Suprapubic skin (tissue), 4 donors: ENCODE data around the gene ADI1. TPM values are rescaled to one million over a fixed set of nuclear protein-coding genes. Genes with fewer than 3 reads are reported as not detected.
"Not testable (repeated sequence)": the region's sequence is repeated elsewhere in the genome, so short reads cannot be mapped to it uniquely, and the experiment has no call there.

Experiments
- DNase-seq, 2 donors: peaks; one replicate each; pipeline ENCODE4 v3.0.0-alpha.2; 2019; ENCODE audit warnings: low spot score in 2 of 2
- H3K27ac ChIP-seq: fragments of 200-600 bp; sonication (generic); one replicate; pipeline ENCODE4 v1.5.1; 2019
- H3K27me3 ChIP-seq: fragments of 200-600 bp; sonication (generic); one replicate; pipeline ENCODE4 v1.5.1; 2019
- H3K36me3 ChIP-seq: fragments of 200-600 bp; sonication (generic); one replicate; pipeline ENCODE4 v1.5.1; 2019
- H3K4me1 ChIP-seq: fragments of 200-600 bp; sonication (generic); one replicate; pipeline ENCODE4 v1.5.1; 2019
- H3K4me3 ChIP-seq: fragments of 200-600 bp; sonication (generic); one replicate; pipeline ENCODE4 v1.5.1; 2019; ENCODE audit warnings: mild to moderate bottlenecking
- H3K9me3 ChIP-seq: fragments of 200-600 bp; sonication (generic); one replicate; pipeline ENCODE4 v1.5.1; 2019
- CTCF ChIP-seq, 2 donors: fragments of 200-600 bp in 1 of 2; fragments of 450-650 bp in 1 of 2; sonication (generic) in 1 of 2; IDR thresholded peaks; one replicate each; pipeline ENCODE4 v1.5.1; 2016 to 2019; ENCODE audit warnings: antibody characterized with exemption in 2 of 2, mild to moderate bottlenecking in 1 of 2, moderate library complexity in 1 of 2
- EP300 ChIP-seq: sonication (generic); formaldehyde crosslinking; IDR thresholded peaks from one replicate; pipeline ENCODE4 v1.6.1; 2017; ENCODE audit warnings: antibody characterized with exemption
- POLR2A ChIP-seq, 2 donors: fragments of 450-650 bp; IDR thresholded peaks; one replicate each; pipeline ENCODE4 v1.6.1; 2017; ENCODE audit warnings: antibody characterized with exemption in 2 of 2, mild to moderate bottlenecking in 2 of 2, moderate library complexity in 2 of 2
- POLR2AphosphoS5 ChIP-seq, 3 donors: sonication (generic); formaldehyde crosslinking; IDR thresholded peaks; one replicate each; pipeline ENCODE4 v1.6.1; 2017; ENCODE audit warnings: antibody characterized with exemption in 3 of 3
- WGBS: methylation state at CpG from one replicate; pipeline ENCODE4 v1.1.5; 2018; 5-methylcytosine and 5-hydroxymethylcytosine counted together
- total RNA-seq, 4 donors: library from RNA; depleted of rRNA; stranded (reverse); fragments of >200 nt; gene quantifications; one replicate each; pipeline ENCODE4 v1.1.0, GENCODE V29; 2016

The ADI1 gene
- total RNA-seq, 4 donors from 2014 or later: 39.2 to 54.4 (median 45.4) TPM

- whole genome bisulfite sequencing: 92% methylated on average over 30 of the region's 30 CpGs
- Histone ChIP-seq H3K27ac (no peak overlapping the region), H3K4me3 (no peak overlapping the region), H3K36me3 (peaks cover 52% of the 10 kb centered on the region), H3K9me3 (no peaks in the 10 kb centered on the region), H3K4me1 (peaks cover 11% of the 10 kb centered on the region), H3K27me3 (no peaks in the 10 kb centered on the region)
- TF ChIP-seq POLR2AphosphoS5 (IDR thresholded peaks at IDR 0.05): no peak
- no peak for TF ChIP-seq CTCF (IDR thresholded peaks at IDR 0.05)
- TF ChIP-seq EP300: no peak
- TF ChIP-seq POLR2A (IDR thresholded peaks at IDR 0.05): no peak
- peak in 1 of 2 donors; percentile 76 for DNase-seq
Observed at GRCh38 chr2:3457524-3458395, 61.6 kb downstream of the ADI1 start.

- Histone ChIP-seq H3K27ac (no peak overlapping the region), H3K4me3 (no peak overlapping the region), H3K27me3 (no peaks in the 10 kb centered on the region), H3K4me1 (no peaks in the 10 kb centered on the region), H3K9me3 (no peaks in the 10 kb centered on the region), H3K36me3 (peaks cover 56% of the 10 kb centered on the region)
- DNase-seq: peak in 1 of 2 donors; percentile 63
- TF ChIP-seq POLR2A (IDR thresholded peaks at IDR 0.05) (no peak), POLR2AphosphoS5 (IDR thresholded peaks at IDR 0.05) (no peak), CTCF (IDR thresholded peaks at IDR 0.05) (no peak), EP300 (no peak)
- WGBS: 96% methylated on average over 14 of the region's 14 CpGs
Observed at GRCh38 chr2:3456125-3456524, 63.2 kb downstream of the ADI1 start.

- Histone ChIP-seq H3K27ac (no peak overlapping the region), H3K4me1 (no peaks in the 10 kb centered on the region), H3K9me3 (no peaks in the 10 kb centered on the region), H3K4me3 (no peak overlapping the region), H3K27me3 (no peaks in the 10 kb centered on the region), H3K36me3 (peaks cover 52% of the 10 kb centered on the region)
- TF ChIP-seq POLR2AphosphoS5 (IDR thresholded peaks at IDR 0.05): no peak
- no peak for TF ChIP-seq CTCF (IDR thresholded peaks at IDR 0.05)
- no peak for TF ChIP-seq EP300
- no peak for TF ChIP-seq POLR2A (IDR thresholded peaks at IDR 0.05)
- WGBS: 97% methylated on average over 22 of the region's 22 CpGs
- peak in 1 of 2 donors; percentile 59 for DNase-seq
Observed at GRCh38 chr2:3454802-3455201, 64.5 kb downstream of the ADI1 start.

DNA sequence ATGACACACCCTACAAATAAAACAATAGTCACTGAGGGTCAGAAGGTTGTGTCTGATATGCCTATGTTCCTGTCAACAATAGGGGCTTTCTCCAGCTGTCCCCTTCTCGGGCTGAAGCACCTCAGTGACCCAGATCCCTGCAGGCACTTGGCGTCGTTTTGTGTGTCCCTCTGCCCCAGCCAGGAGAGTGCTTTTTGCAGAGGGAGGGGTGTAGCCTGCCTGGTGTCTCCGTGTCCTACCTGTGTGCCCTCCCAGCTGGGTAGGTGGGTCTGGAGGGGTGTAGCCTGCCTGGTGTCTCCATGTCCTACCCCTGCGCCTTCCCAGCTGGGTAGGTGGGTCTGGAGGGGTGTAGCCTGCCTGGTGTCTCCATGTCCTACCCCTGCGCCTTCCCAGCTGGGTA lies 65.3 kb downstream of the ADI1 start:
- H3K36me3 ChIP-seq: peaks cover 50% of the 10 kb centered on the region
- not testable (repeated sequence) for H3K27me3 ChIP-seq, H3K4me3 ChIP-seq, H3K27ac ChIP-seq, H3K4me1 ChIP-seq, H3K9me3 ChIP-seq
- DNase-seq: peak in 1 of 2 donors; percentile 28
- 87% methylated on average over 6 of the region's 6 CpGs for WGBS

DNA sequence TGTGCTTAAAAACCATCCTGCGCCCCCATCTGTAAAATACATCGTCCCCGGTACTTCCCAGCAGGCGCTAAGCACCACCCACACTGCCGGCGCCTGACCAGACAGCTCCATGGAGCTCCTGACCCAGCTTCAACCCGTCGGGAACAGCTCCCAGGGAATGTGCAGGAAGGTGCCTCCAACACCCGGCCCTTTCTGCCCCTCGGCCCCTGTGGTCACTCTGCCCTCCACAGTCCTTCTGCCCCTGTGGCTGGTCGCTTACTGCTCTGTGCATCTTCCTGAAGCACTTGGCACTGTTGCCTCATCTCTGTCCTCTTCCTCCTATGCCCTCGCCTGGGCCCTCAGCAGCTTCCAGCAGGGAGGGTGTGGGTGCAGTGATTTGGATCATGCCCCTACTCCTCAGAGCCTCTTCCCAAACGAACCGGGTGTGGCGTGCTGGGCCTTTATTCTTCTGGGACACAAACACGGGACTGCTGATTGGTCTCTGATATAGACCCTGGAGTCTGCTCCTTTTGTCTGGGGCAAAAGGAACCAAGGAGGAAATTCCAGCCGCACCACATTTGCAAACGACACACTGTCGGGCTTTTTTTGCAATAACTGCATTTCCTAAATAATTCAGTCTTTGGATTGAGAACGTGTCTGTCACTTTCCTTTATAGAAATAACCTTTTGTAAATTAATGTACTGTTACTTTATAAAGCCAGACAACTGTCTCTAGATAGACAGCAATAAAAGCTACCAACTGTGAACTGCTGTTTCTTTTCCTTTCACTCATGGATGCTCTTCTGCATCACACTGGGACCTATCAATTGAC lies 65.9 kb downstream of the ADI1 start:
- Histone ChIP-seq H3K27me3 (no peaks in the 10 kb centered on the region), H3K4me3 (no peak overlapping the region), H3K36me3 (peaks cover 48% of the 10 kb centered on the region), H3K27ac (no peak overlapping the region), H3K4me1 (no peaks in the 10 kb centered on the region), H3K9me3 (no peaks in the 10 kb centered on the region)
- 71% methylated on average over 20 of the region's 20 CpGs for WGBS
- TF ChIP-seq EP300 (no peak), POLR2AphosphoS5 (IDR thresholded peaks at IDR 0.05) (no peak), POLR2A (IDR thresholded peaks at IDR 0.05) (no peak), CTCF (IDR thresholded peaks at IDR 0.05) (no peak)
- peak in 1 of 2 donors; percentile 77 for DNase-seq
